Thyroid gland (tissue), 4 donors: ENCODE measurements around the gene AOAH. TPM values are rescaled to one million over a fixed set of nuclear protein-coding genes. Genes with fewer than 3 reads are reported as not detected.

ENCODE experiments used
- DNase-seq, 2 donors: peaks; one replicate each; pipeline ENCODE4 v3.0.0-alpha.2; 2019
- H3K27ac ChIP-seq, 3 donors: fragments of 200-600 bp; sonication (generic); 1 replicate in 2 of 3; 2 replicates in 1 of 3; pipeline ENCODE4 v1.5.1; 2016 to 2019; ENCODE audit warnings: mild to moderate bottlenecking in 1 of 3, moderate library complexity in 1 of 3
- H3K27me3 ChIP-seq: fragments of 200-600 bp; sonication (generic); one replicate; pipeline ENCODE4 v1.5.1; 2019
- H3K36me3 ChIP-seq, 2 donors: fragments of 200-600 bp; sonication (generic); one replicate each; pipeline ENCODE4 v1.5.1; 2016 to 2019
- H3K4me1 ChIP-seq, 2 donors: fragments of 200-600 bp; sonication (generic); one replicate each; pipeline ENCODE4 v1.5.1; 2017 to 2019
- H3K4me3 ChIP-seq, 3 donors: fragments of 200-600 bp; sonication (generic); replicated peaks in 1 of 3; 1 replicate in 2 of 3; 2 replicates in 1 of 3; pipeline ENCODE4 v1.5.1; 2016; ENCODE audit warnings: mild to moderate bottlenecking in 1 of 3
- H3K9me3 ChIP-seq: fragments of 200-600 bp; sonication (generic); one replicate; pipeline ENCODE4 v1.5.1; 2017
- CTCF ChIP-seq, 6 experiments: fragments of 200-600 bp in 3 of 6; fragments of 450-650 bp in 3 of 6; sonication (generic) in 3 of 6; IDR thresholded peaks; one replicate each; pipeline ENCODE4 v1.5.1; 2016 to 2019; ENCODE audit warnings: antibody characterized with exemption in 6 of 6, mild to moderate bottlenecking in 2 of 6, inconsistent platforms in 1 of 6, moderate library complexity in 1 of 6
- POLR2A ChIP-seq, 2 donors: fragments of 450-650 bp; IDR thresholded peaks; one replicate each; pipeline ENCODE4 v1.6.1; 2017; ENCODE audit warnings: antibody characterized with exemption in 2 of 2, mild to moderate bottlenecking in 2 of 2, moderate library complexity in 1 of 2
- WGBS, 2 donors: methylation state at CpG; one replicate each; pipeline ENCODE4 v1.1.5; 2017; 5-methylcytosine and 5-hydroxymethylcytosine counted together
- intact Hi-C: fragments of 100-400 bp; cut with DNase I; formaldehyde crosslinking; loops from one replicate; pipeline ENCODE4 v1.15.1; 2023
- total RNA-seq, 4 donors: library from RNA; depleted of rRNA; stranded (reverse); fragments of >200 nt; gene quantifications; one replicate each; pipeline ENCODE4 v1.2.3, GENCODE V29; 2016

AOAH gene
- total RNA-seq, 4 donors from 2014 or later, result 7.4 to 26.7 (median 12.4) TPM

- TF ChIP-seq CTCF (IDR thresholded peaks at IDR 0.05), result no peak
- no peak for TF ChIP-seq POLR2A (IDR thresholded peaks at IDR 0.05)
- intact Hi-C loops, result no loop called here
These were observed 156.4 kb downstream of the AOAH start for GRCh38 chr7:36567699-36568451.

GRCh38 chr7:36565792-36566356 lies 158.4 kb downstream of the AOAH start:
- Histone ChIP-seq H3K9me3 (no peaks in the 10 kb centered on the region), H3K4me3 (no peak overlapping the region), H3K36me3 (no peaks in the 10 kb centered on the region), H3K27ac (no peak overlapping the region), H3K27me3 (no peaks in the 10 kb centered on the region), H3K4me1 (peaks cover 7 to 18% of the 10 kb centered on the region in 2 donors)
- WGBS, 2 donors, result 85% methylated on average over 5 of the region's 5 CpGs
- TF ChIP-seq CTCF (IDR thresholded peaks at IDR 0.05) (no peak), POLR2A (IDR thresholded peaks at IDR 0.05) (no peak)
- intact Hi-C loops, result no loop called here
- no peak for DNase-seq

More at GRCh38 chr7:36567699-36568451, 156.4 kb downstream of the AOAH start:
- DNase-seq, result no peak
- Histone ChIP-seq H3K27me3 (no peaks in the 10 kb centered on the region), H3K36me3 (no peaks in the 10 kb centered on the region), H3K27ac (no peak overlapping the region), H3K4me1 (peaks cover 7 to 18% of the 10 kb centered on the region in 2 donors), H3K9me3 (no peaks in the 10 kb centered on the region), H3K4me3 (no peak overlapping the region)
- WGBS, 2 donors, result 89 to 90% methylated on average over 7 of the region's 7 CpGs

DNA sequence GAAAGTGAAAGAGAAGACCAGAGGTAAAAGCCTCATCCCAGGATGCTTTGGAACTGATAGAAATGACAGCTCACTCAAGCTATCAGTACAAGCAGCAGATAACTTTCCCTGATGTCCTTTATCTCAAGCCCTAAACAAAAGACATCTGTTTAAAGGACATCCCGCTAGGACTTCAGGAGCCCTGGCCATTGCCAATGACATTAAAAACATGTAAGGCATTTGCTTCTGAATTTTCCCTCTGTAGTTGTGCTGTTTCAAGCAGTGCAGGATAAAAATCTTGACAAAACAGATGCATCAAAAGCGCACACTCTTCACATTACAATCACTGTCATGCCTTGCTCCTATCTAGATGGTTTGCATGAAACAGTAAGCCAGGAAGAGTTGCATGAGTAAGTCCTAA lies 159.8 kb downstream of the AOAH start:
- Histone ChIP-seq H3K4me1 (peaks cover 7 to 18% of the 10 kb centered on the region in 2 donors), H3K27me3 (no peaks in the 10 kb centered on the region), H3K27ac (no peak overlapping the region), H3K9me3 (no peaks in the 10 kb centered on the region), H3K36me3 (no peaks in the 10 kb centered on the region), H3K4me3 (no peak overlapping the region)
- WGBS, 2 donors, result 94 to 95% methylated on average over 2 of the region's 2 CpGs
- intact Hi-C loops, result no loop called here
- no peak for DNase-seq
- TF ChIP-seq CTCF (IDR thresholded peaks at IDR 0.05), result no peak
- TF ChIP-seq POLR2A (IDR thresholded peaks at IDR 0.05), result no peak

GRCh38 chr7:36563706-36564327 lies 160.5 kb downstream of the AOAH start:
- 73 to 74% methylated on average over 1 of the region's 1 CpG for WGBS, 2 donors
- Histone ChIP-seq H3K4me1 (peaks cover 7 to 18% of the 10 kb centered on the region in 2 donors), H3K36me3 (no peaks in the 10 kb centered on the region), H3K9me3 (no peaks in the 10 kb centered on the region), H3K4me3 (no peak overlapping the region), H3K27me3 (no peaks in the 10 kb centered on the region), H3K27ac (no peak overlapping the region)
- intact Hi-C loops, result no loop called here
- DNase-seq, result no peak
- TF ChIP-seq CTCF (IDR thresholded peaks at IDR 0.05) (no peak), POLR2A (IDR thresholded peaks at IDR 0.05) (no peak)

GRCh38 chr7:36562121-36562520 lies 162.2 kb downstream of the AOAH start:
- H3K4me1 ChIP-seq, result peaks cover 7 to 18% of the 10 kb centered on the region in 2 donors
- no peaks in the 10 kb centered on the region for H3K27me3 ChIP-seq
- H3K27ac ChIP-seq, result no peak overlapping the region
- TF ChIP-seq CTCF (IDR thresholded peaks at IDR 0.05) (no peak), POLR2A (IDR thresholded peaks at IDR 0.05) (no peak)
- no peaks in the 10 kb centered on the region for H3K9me3 ChIP-seq
- WGBS, 2 donors, result 90 to 91% methylated on average over 2 of the region's 2 CpGs
- H3K36me3 ChIP-seq, result no peaks in the 10 kb centered on the region
- DNase-seq, result no peak
- H3K4me3 ChIP-seq, result no peak overlapping the region
- intact Hi-C loops, result no loop called here
